Astrocyte (in vitro differentiated cells and primary cell): ENCODE results near the gene CRIM1. TPM values are rescaled to one million over a fixed set of nuclear protein-coding genes. Genes with fewer than 3 reads are reported as not detected.

ENCODE experiments used
- DNase-seq: peaks from one replicate; pipeline ENCODE4 v3.0.0-alpha.2; 2010; ENCODE audit warnings: low read depth
- FAIRE-seq: peaks from 2 replicates; lab custom pipeline; 2011; peaks lifted over from hg19 to GRCh38; lab: Jason Lieb, UNC
- H2AFZ ChIP-seq: 2 replicates; pipeline ENCODE4 v1.6.0; 2012; ENCODE audit warnings: low read depth, low read length, inconsistent platforms
- H3K27ac ChIP-seq: 2 replicates; pipeline ENCODE4 v1.5.1; 2011; ENCODE audit warnings: low read depth, low read length, inconsistent platforms
- H3K27me3 ChIP-seq: 2 replicates; pipeline ENCODE4 v1.6.0; 2011; ENCODE audit warnings: low read length, inconsistent platforms; ENCODE audit not compliant: insufficient read depth
- H3K36me3 ChIP-seq: 2 replicates; pipeline ENCODE4 v1.5.1; 2011; ENCODE audit warnings: low read length, inconsistent platforms; ENCODE audit not compliant: insufficient read depth
- H3K4me1 ChIP-seq: 2 replicates; pipeline ENCODE4 v1.5.1; 2011; ENCODE audit warnings: low read length, inconsistent platforms; ENCODE audit not compliant: insufficient read depth
- H3K4me2 ChIP-seq: 2 replicates; pipeline ENCODE4 v1.6.0; 2012; ENCODE audit warnings: low read length, inconsistent platforms
- H3K4me3 ChIP-seq: 2 replicates; pipeline ENCODE4 v1.5.1; 2011; ENCODE audit warnings: low read depth, mild to moderate bottlenecking, low read length, inconsistent platforms; ENCODE audit not compliant: insufficient read depth
- H3K79me2 ChIP-seq: 2 replicates; pipeline ENCODE4 v1.6.0; 2012; ENCODE audit warnings: mild to moderate bottlenecking, low read length, inconsistent platforms; ENCODE audit not compliant: insufficient read depth
- H3K9ac ChIP-seq: 2 replicates; pipeline ENCODE4 v1.6.0; 2012; ENCODE audit warnings: mild to moderate bottlenecking, low read length, inconsistent platforms
- H3K9me3 ChIP-seq: 2 replicates; pipeline ENCODE4 v1.5.1; 2012; ENCODE audit warnings: low read depth, mild to moderate bottlenecking, low read length, inconsistent platforms; ENCODE audit not compliant: insufficient read depth
- H4K20me1 ChIP-seq: 2 replicates; pipeline ENCODE4 v1.6.0; 2012; ENCODE audit warnings: low read length, inconsistent platforms; ENCODE audit not compliant: insufficient read depth
- H3K27ac Mint-ChIP-seq: one replicate; pipeline ENCODE4 v1.8.0; 2021; ENCODE audit warnings: mild to moderate bottlenecking, mixed read lengths; ENCODE audit not compliant: unreplicated experiment
- H3K27me3 Mint-ChIP-seq: one replicate; pipeline ENCODE4 v1.8.0; 2021; ENCODE audit warnings: low read depth, mixed read lengths; ENCODE audit not compliant: unreplicated experiment
- H3K36me3 Mint-ChIP-seq: one replicate; pipeline ENCODE4 v1.8.0; 2021; ENCODE audit warnings: low read depth, mixed read lengths; ENCODE audit not compliant: unreplicated experiment
- H3K4me1 Mint-ChIP-seq: one replicate; pipeline ENCODE4 v1.8.0; 2021; ENCODE audit warnings: low read depth, mixed read lengths; ENCODE audit not compliant: unreplicated experiment
- H3K4me3 Mint-ChIP-seq: one replicate; pipeline ENCODE4 v1.8.0; 2021; ENCODE audit warnings: mild to moderate bottlenecking, moderate library complexity, mixed read lengths; ENCODE audit not compliant: unreplicated experiment
- H3K9me3 Mint-ChIP-seq: one replicate; pipeline ENCODE4 v1.8.0; 2021; ENCODE audit warnings: mild to moderate bottlenecking, mixed read lengths; ENCODE audit not compliant: unreplicated experiment
- EZH2 ChIP-seq: IDR thresholded peaks from 2 replicates; pipeline ENCODE4 v1.6.1; 2012; ENCODE audit warnings: mild to moderate bottlenecking, low read length, inconsistent platforms; ENCODE audit not compliant: insufficient read depth
- total RNA-seq: library from RNA; stranded (reverse); gene quantifications from 2 replicates; pipeline ENCODE4 v1.2.1, GENCODE V29; 2021
- TF ChIP-seq, protein P1 (sequence below): IDR thresholded peaks from 2 replicates; pipeline ENCODE4 v1.5.1; 2011; ENCODE audit warnings: low read depth, mild to moderate bottlenecking, inconsistent platforms, low read length, moderate library complexity; ENCODE audit not compliant: insufficient read depth

CRIM1 gene
- total RNA-seq, 1 donor from 2014 or later, result 180 TPM

DNA sequence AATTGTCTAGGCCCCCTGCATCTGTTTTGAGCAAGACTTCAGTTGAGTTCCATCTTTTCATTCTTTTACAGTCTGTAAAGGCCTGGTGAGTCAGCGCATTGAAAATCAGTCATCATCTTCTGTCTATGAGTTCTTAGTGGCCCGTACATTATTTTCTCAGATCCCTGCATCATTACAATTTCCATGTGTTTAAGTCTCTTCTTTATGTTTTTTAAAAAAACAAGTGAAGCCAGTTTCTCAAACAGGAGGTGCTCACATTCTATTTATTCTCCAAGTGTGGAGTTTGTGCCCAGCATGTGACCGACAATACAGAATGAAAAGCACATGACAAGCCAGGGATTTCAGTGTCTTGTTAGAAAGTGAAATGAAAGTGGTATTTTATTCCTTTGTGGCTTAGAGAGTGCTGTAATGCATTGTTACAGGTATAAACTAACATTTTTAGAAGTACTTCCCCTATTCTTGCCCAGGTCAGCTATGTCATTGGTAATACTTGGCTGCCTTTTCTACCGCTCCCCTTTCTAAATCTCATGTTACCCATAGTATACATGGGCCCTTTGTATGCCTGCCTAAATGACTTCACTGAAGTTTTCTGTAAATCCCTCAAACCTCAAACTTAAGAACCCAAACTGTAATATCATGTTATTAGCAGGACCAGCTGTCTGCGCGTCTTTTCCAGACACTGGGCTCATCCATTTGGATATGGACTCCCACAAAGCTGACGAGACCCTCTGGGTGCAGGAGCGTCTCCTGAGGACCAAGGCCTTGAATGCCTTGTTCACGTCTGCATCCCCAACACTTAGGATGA lies 174.8 kb downstream of the CRIM1 start:
- no peaks in the 10 kb centered on the region for H3K9me3 Mint-ChIP-seq
- Histone ChIP-seq H3K4me2 (peak overlapping the region; percentile 1), H3K9me3 (no peaks in the 10 kb centered on the region), H3K9ac (peak overlapping the region; percentile 1), H4K20me1 (no peaks in the 10 kb centered on the region), H2AFZ (no peak overlapping the region), H3K27ac (peak overlapping the region; percentile 43), H3K27me3 (no peaks in the 10 kb centered on the region), H3K36me3 (peaks cover 45% of the 10 kb centered on the region), H3K79me2 (peaks cover 9% of the 10 kb centered on the region), H3K4me3 (no peak overlapping the region), H3K4me1 (peaks cover 19% of the 10 kb centered on the region)
- FAIRE-seq (no peak), DNase-seq (peak; percentile 69)
- no peaks in the 10 kb centered on the region for H3K27me3 Mint-ChIP-seq
- H3K36me3 Mint-ChIP-seq, result peaks cover 7% of the 10 kb centered on the region
- H3K27ac Mint-ChIP-seq, result peak overlapping the region; percentile 89
- peaks cover 21% of the 10 kb centered on the region for H3K4me1 Mint-ChIP-seq
- H3K4me3 Mint-ChIP-seq, result no peak overlapping the region
- TF ChIP-seq, protein P1, sequence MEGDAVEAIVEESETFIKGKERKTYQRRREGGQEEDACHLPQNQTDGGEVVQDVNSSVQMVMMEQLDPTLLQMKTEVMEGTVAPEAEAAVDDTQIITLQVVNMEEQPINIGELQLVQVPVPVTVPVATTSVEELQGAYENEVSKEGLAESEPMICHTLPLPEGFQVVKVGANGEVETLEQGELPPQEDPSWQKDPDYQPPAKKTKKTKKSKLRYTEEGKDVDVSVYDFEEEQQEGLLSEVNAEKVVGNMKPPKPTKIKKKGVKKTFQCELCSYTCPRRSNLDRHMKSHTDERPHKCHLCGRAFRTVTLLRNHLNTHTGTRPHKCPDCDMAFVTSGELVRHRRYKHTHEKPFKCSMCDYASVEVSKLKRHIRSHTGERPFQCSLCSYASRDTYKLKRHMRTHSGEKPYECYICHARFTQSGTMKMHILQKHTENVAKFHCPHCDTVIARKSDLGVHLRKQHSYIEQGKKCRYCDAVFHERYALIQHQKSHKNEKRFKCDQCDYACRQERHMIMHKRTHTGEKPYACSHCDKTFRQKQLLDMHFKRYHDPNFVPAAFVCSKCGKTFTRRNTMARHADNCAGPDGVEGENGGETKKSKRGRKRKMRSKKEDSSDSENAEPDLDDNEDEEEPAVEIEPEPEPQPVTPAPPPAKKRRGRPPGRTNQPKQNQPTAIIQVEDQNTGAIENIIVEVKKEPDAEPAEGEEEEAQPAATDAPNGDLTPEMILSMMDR, result no peak
- no peak for TF ChIP-seq EZH2

DNA sequence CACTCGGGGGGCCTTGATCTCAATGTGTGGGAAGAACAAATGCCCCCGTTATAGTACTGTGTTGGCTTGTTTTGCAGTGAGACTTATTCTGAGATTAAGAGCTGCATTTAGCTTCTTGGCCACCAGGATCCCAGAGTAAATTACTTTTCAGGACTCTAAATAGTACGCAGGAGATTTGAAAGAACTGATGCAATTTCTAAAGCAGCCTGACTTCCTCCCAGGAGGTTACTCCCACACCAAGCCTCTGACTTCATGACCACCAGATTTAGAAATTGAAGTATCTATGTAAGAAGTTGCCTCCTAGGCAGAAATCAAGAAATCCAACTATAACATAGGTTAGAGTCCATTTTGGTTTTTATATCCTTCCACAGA lies 175.4 kb downstream of the CRIM1 start:
- Mint-ChIP-seq H3K27ac (peak overlapping the region; percentile 76), H3K4me1 (peaks cover 21% of the 10 kb centered on the region), H3K36me3 (peaks cover 9% of the 10 kb centered on the region), H3K27me3 (no peaks in the 10 kb centered on the region), H3K9me3 (no peaks in the 10 kb centered on the region), H3K4me3 (no peak overlapping the region)
- H3K4me2 ChIP-seq, result no peak overlapping the region
- no peak overlapping the region for H3K27ac ChIP-seq
- H3K79me2 ChIP-seq, result peaks cover 9% of the 10 kb centered on the region
- TF ChIP-seq, protein P1, result no peak
- TF ChIP-seq EZH2, result no peak
- no peak overlapping the region for H2AFZ ChIP-seq
- no peaks in the 10 kb centered on the region for H4K20me1 ChIP-seq
- no peaks in the 10 kb centered on the region for H3K9me3 ChIP-seq
- DNase-seq, result no peak
- H3K36me3 ChIP-seq, result peaks cover 43% of the 10 kb centered on the region
- H3K9ac ChIP-seq, result no peak overlapping the region
- H3K27me3 ChIP-seq, result no peaks in the 10 kb centered on the region
- no peak overlapping the region for H3K4me3 ChIP-seq
- FAIRE-seq, result no peak
- peaks cover 19% of the 10 kb centered on the region for H3K4me1 ChIP-seq

DNA sequence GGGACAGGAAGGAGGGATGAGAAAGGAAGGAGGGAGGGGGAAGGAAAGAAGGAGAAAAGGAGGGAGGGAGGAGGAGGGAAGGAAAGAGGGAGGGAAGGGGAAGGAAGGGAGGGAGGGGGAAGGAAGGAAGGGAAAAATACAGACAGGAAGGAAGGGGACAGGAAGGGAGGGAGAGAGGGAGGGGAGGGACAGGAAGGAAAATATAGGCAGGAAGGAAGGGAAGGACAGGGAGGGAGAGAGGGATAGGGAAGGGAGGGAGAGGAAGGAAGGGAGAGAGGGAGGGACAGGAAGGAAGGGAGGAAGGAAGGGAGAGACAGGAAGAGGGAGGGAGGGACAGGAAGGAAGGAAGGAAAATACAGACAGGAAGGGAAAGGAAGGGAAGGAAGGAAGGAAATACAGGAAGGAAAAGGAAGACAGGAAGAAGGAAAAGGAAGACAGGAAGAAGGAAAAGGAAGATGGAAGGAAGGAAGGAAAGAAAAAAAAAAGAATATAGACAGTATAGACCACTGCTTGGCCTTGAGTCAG lies 178.8 kb downstream of the CRIM1 start:
- Histone ChIP-seq H3K4me3 (no peak overlapping the region), H3K9ac (no peak overlapping the region), H2AFZ (no peak overlapping the region), H3K4me2 (no peak overlapping the region), H3K4me1 (peaks cover 19% of the 10 kb centered on the region), H3K9me3 (no peaks in the 10 kb centered on the region), H3K36me3 (peaks cover 40% of the 10 kb centered on the region), H3K79me2 (peaks cover 5% of the 10 kb centered on the region), H4K20me1 (peaks cover 11% of the 10 kb centered on the region), H3K27me3 (no peaks in the 10 kb centered on the region), H3K27ac (no peak overlapping the region)
- no peak overlapping the region for H3K27ac Mint-ChIP-seq
- H3K27me3 Mint-ChIP-seq, result no peaks in the 10 kb centered on the region
- no peak for TF ChIP-seq EZH2
- H3K4me1 Mint-ChIP-seq, result peaks cover 17% of the 10 kb centered on the region
- H3K36me3 Mint-ChIP-seq, result peaks cover 17% of the 10 kb centered on the region
- no peak for DNase-seq
- H3K9me3 Mint-ChIP-seq, result no peaks in the 10 kb centered on the region
- no peak for FAIRE-seq
- no peak overlapping the region for H3K4me3 Mint-ChIP-seq
